ENCODE data around the gene C16orf78. TPM values are rescaled to one million over a fixed set of nuclear protein-coding genes. Genes with fewer than 3 reads are reported as not detected.
A peak's percentile ranks its signal among the peaks of the same experiment; 100 is the strongest.
"Not testable (repeated sequence)": the region's sequence is repeated elsewhere in the genome, so short reads cannot be mapped to it uniquely, and the experiment has no call there.

Gene C16orf78
- total RNA-seq, 1 donor from 2014 or later, result not detected

DNA sequence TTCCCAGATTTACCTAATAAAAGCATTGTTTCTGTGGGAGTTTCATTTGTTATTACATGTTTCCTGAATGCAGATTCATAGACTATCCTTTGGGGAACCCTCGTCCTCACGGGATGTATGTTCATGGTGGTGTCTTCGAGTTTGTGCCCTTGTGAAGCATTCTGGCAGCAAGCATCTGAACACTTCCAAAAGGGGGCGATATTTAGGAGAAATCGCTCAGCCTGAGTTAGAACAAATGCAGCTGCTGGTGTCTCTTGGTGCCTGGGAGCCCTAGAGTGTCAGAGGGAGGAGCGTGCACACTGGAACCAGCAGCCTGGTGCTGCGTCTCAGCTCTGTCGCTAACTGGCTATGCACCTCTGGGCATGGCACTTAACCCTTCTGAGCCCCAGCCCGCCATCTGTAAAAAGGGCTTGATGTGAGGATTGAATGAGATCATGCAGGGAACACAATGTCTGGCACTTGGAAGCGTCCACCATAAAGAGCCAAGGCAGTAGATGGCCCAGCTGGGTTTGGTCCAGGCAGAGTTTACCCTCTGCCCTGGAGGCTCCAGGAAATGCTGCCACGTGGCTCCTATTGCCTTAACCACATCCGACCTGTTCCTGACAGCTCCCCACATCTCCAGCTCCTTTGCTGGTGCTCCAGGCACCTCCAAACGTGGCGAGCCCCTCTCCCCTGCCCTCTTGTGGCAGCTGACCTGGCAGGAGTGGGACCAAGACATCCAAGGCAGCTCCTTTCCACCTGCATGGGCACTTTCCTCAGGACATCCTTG, 25.0 kb upstream of the C16orf78 start:
- intact Hi-C loops (cut with DNase I), result no loop called here
- peak; percentile 69 for DNase-seq (ENCODE audit: low spot score)

DNA sequence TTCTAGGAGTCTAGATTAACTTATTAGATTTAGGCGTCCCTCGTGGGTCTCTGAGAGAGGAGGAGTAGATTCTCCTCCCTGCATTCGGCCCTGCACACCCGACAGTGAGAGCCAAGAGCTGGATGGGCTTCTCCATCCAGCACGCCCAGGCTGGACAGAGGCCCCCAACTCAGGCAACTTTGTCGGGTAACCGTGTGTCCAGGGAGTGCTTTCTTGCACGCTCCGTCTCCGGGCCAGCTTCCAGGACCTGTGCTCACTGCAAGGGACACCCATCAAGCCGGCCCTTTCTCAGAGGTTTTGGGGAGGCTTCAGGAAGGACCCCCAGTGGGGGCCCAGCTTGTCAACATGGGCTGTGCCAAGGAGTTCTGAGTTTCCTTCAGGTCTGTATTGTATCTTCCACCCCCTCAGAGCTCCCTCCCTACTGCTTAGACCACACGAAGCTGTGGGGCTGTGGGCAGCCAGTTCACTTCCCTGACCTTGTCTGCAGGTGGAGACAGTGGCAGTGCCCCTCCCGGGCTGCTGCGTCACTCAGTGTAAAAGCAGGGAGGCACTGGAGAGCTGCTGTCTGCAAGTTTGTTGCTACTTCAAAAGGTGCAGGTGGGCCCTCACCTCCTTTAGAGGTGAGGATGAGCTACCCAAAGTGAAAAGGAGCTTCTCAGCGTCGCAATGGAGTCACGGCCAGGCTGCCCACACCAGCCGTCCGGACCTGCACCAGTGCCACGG, 24.0 kb upstream of the C16orf78 start:
- DNase-seq (ENCODE audit: low spot score), result peak; percentile 51
- intact Hi-C loops (cut with DNase I), result loop anchor here (2.0 kb wide), 1 partner anchor 661 kb away; no protein-coding TSS in a partner anchor

DNA sequence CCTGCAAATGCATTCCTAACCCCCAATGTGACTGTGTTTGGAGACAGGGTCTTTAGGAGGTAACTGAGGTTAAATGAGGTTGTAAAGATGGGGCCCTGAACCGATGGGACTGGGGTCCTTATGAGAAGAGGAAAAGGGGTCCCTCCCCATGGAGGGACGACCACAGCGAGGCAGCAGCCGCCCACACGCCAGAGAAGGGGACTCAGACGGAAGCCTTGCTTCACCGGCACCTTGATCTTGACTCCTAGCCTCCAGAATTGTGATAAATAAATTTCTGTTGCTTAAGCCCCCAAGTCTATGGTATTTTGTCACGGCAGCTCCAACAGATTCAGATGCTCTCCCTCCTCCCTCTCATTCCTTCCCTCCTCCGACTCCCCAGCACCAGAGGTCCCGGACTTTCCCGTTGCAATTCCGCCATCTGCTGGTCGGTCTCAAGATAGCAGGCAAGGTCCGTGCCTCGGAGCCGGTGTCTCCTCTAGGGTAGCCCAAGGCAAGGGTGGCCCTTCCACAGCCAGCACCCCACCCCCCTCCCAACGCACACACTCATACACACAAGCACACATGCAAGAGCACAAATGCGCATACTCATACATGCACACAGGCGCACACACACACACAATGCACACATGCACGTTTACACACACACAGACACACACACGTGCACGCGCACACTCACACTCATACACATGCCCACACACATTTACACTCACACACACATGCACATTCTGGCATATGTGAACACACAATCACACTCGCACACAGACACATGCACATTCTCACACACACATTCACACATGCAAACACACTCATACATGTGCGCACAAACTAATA, 23.1 kb upstream of the C16orf78 start:
- peak; percentile 76 for DNase-seq (ENCODE audit: low spot score)
- intact Hi-C loops (cut with DNase I), result loop anchor here (2.0 kb wide), 1 partner anchor 662 kb away; no protein-coding TSS in a partner anchor

DNA sequence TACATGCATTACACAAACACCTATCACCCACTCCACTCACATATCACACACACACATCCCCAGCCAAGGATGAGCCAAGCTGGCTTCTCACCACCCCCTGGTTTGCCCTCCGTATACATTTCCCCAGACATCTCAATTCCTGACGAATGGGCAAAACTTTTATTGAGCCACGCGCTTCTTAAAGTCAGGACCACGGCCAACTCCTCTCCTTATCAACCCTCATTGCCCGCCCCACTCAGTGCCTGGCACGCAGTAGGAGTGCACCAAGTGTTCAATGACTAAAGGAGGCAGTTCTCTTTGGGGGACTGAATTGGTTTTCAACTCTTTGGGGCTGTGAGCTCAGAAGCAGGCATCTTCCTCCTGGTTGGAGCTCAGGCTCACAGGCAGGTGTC, 22.5 kb upstream of the C16orf78 start:
- DNase-seq (ENCODE audit: low spot score), result peak; percentile 50
- intact Hi-C loops (cut with DNase I), result loop anchor here (2.0 kb wide), 1 partner anchor 662 kb away; no protein-coding TSS in a partner anchor

- intact Hi-C loops (cut with DNase I), result no loop called here
- DNase-seq (ENCODE audit: low spot score), result peak; percentile 38
Observed at GRCh38 chr16:49352892-49353291, 20.7 kb upstream of the C16orf78 start.

GRCh38 chr16:49353680-49354079, 19.9 kb upstream of the C16orf78 start:
- DNase-seq (ENCODE audit: low spot score), result peak; percentile 15
- intact Hi-C loops (cut with DNase I), result no loop called here

DNA sequence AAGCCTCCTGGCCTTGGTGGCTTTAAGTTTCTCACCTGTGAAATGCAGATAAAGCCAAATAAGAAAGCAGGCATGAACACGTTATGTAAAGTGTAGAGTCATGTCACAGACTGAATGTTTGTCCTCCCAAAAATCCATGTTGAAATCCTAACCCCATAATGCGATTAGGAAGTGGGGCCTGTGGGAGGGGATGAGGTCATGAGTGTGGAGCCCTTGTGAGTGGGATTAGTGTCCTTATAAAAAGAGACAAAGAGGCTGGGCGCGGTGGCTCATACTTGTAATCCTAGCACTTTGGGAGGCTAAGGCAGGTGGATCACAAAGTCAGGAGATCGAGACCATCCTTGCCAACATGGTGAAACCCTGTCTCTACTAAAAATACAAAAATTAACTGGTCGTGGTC, 19.5 kb upstream of the C16orf78 start:
- intact Hi-C loops (cut with DNase I), result no loop called here
- no peak for DNase-seq (ENCODE audit: low spot score)

DNA sequence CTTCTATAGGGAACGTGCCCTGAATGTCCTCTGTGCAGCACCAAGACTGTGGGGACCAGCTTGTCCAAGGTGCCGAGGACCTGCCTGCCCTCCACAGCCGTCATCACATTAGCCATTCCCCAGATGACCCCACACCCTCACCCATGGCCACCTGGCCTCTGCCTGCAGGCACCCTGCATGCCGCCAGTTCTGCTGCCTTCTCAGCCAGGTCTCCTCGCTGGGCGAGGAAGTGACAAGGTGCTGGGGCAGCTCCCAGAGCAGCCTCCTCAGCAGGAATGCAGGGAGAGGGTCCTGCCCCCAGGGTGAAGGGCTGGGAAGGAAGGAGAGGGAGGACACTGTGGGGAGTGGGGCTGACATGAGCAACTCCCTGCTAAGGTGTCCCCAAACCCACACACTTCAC, 18.6 kb upstream of the C16orf78 start:
- DNase-seq (ENCODE audit: low spot score), result peak; percentile 71
- intact Hi-C loops (cut with DNase I), result no loop called here

GRCh38 chr16:49355933-49356665, 17.5 kb upstream of the C16orf78 start:
- peak; percentile 53 for DNase-seq (ENCODE audit: low spot score)
- intact Hi-C loops (cut with DNase I), result no loop called here

GRCh38 chr16:49356728-49357488, 16.7 kb upstream of the C16orf78 start:
- DNase-seq (ENCODE audit: low spot score), result peak; percentile 47
- intact Hi-C loops (cut with DNase I), result no loop called here

DNA sequence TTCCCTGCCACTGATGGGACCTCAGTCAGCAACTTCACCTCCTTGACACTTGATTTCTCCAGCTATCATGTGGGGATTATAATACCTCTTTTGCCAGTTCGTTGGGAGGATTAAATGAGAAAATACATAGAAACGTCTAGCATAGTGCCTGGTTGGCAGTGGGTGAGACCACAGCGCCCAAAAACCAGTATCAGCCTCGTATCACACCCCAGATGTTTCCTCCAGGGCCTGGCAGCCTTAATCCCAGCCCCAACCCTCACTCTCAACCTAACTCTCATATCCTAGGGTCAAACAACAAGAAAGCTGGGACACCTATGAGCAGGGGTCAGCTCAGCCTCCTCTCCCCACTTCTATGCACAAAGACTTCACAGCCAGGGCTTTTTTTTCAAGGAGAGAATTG, 14.0 kb upstream of the C16orf78 start:
- no peak for DNase-seq (ENCODE audit: low spot score)
- intact Hi-C loops (cut with DNase I), result no loop called here

GRCh38 chr16:49361731-49362130, 11.9 kb upstream of the C16orf78 start:
- intact Hi-C loops (cut with DNase I); DNase-seq (ENCODE audit: low spot score): not testable (repeated sequence)

DNA sequence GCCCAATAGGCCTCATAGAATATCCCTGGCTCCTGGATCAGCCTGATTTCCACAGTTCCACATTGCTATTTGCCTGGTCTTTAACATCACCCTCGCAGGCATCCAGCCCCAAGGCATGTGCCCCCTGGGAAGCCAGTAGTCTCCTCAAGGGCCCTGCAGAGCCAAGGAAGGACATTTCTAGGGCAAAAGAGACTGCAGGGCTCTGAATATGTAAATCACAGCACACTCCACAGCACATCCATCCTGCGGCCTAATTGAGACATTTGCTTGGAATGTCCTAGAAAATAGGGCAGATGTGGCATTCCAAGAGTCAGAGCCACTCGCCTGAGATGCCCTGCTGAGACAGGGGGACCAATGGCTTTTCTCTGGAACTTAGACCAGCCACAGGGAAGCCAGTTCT, 11.4 kb upstream of the C16orf78 start:
- no peak for DNase-seq (ENCODE audit: low spot score)
- intact Hi-C loops (cut with DNase I), result no loop called here

- no peak for DNase-seq (ENCODE audit: low spot score)
- intact Hi-C loops (cut with DNase I), result no loop called here
Observed at GRCh38 chr16:49365711-49366509, 7.7 kb upstream of the C16orf78 start.

GRCh38 chr16:49366669-49367068, 6.9 kb upstream of the C16orf78 start:
- intact Hi-C loops (cut with DNase I), result no loop called here
- DNase-seq (ENCODE audit: low spot score), result no peak

DNA sequence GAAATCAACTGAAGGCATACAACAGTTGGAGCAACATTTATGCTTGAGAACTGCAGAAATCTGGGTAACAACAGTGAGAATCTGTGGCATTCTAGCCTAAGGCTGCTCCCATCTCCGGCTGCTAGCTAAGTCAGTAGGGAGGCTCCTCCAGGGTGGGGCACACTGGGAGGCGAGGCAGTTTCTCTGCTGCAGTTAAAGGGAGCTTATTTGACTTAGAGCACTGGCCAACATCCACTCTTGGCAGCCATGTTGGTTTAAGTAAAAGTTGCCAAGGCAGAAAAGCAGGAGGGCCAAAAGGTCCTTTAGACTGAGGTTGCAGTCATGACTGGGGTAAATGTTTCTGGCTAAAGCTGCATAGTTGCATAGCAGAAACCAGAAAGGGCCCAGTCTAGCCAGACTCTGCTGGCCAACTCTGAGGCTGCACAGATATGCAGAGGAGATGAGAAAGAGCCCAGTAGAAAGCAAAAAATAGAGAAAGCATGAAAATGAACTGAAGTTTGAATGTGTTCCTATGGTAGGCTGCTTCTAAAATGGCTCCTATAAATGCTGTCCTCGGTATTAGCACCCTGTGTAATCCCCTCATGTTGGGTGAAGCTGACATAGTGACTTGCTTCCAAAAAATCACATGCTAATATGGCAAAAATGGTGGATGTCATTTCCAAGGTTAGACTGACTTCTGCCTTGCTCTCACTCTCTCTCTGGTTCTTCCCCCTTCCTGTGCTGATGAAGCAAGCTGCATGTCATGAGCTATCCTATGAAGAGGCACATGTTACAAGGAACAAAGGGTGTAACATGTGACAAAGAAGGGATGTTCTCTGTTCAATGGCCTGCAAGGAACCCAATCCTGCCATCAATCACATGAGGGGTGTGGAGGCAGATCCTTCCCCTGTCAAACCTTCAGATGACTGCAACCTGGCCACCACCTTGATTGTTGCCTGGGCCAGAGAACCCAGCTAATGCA, 3.7 kb upstream of the C16orf78 start:
- DNase-seq (ENCODE audit: low spot score), result no peak
- intact Hi-C loops (cut with DNase I), result no loop called here

DNA sequence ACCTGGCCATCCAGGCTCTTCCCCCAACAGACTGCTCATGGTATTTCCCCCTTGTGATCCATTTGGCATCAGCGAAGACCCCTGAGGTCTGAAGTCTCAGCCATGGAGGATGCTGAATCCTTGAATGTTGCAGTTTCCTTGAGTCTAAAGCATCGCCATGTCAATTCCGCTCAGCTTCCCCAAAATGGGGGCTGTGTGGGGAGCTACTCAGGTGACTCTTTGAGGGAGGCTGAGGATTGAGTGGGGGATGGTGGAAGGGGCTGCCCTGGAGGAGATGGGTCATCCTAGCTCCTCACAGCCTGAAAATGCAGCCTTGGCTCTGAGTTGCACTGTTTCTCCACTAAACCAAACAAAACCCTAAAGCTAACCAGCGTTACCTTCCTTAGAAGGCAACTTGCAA, 2.6 kb downstream of the C16orf78 start:
- intact Hi-C loops (cut with DNase I), result no loop called here
- DNase-seq (ENCODE audit: low spot score), result no peak
